Activated naive CD4-positive, alpha-beta T cell treated with anti-CD3 and anti-CD28 coated beads, Interleukin-2, amount 10 ng/mL, durations not matched to agents 7 days and 5 days (primary cell): ENCODE measurements around the gene GABRD.

ENCODE experiments used
- CTCF ChIA-PET: fragments of 350-600 bp; sonication (Branson Sonifier 250); formaldehyde crosslinking; loops from one replicate; lab custom pipeline; 2021; ENCODE audit warnings: antibody characterized with exemption; lab: Charles Lee
- DNase-seq: peaks from one replicate; pipeline ENCODE4 v3.0.0-alpha.2; 2020
- H3K27ac Mint-ChIP-seq: one replicate; pipeline ENCODE4 v1.8.0; 2021; ENCODE audit warnings: mild to moderate bottlenecking, moderate library complexity, mixed read lengths
- H3K27me3 Mint-ChIP-seq: one replicate; pipeline ENCODE4 v1.8.0; 2021; ENCODE audit warnings: mild to moderate bottlenecking, mixed read lengths
- H3K36me3 Mint-ChIP-seq: one replicate; pipeline ENCODE4 v1.8.0; 2021; ENCODE audit warnings: mixed read lengths
- H3K4me1 Mint-ChIP-seq: one replicate; pipeline ENCODE4 v1.8.0; 2021; ENCODE audit warnings: mixed read lengths
- H3K4me3 Mint-ChIP-seq: one replicate; pipeline ENCODE4 v1.8.0; 2021; ENCODE audit warnings: mild to moderate bottlenecking, moderate library complexity, mixed read lengths
- H3K9me3 Mint-ChIP-seq: one replicate; pipeline ENCODE4 v1.8.0; 2021; ENCODE audit warnings: mixed read lengths

The GABRD gene

DNA sequence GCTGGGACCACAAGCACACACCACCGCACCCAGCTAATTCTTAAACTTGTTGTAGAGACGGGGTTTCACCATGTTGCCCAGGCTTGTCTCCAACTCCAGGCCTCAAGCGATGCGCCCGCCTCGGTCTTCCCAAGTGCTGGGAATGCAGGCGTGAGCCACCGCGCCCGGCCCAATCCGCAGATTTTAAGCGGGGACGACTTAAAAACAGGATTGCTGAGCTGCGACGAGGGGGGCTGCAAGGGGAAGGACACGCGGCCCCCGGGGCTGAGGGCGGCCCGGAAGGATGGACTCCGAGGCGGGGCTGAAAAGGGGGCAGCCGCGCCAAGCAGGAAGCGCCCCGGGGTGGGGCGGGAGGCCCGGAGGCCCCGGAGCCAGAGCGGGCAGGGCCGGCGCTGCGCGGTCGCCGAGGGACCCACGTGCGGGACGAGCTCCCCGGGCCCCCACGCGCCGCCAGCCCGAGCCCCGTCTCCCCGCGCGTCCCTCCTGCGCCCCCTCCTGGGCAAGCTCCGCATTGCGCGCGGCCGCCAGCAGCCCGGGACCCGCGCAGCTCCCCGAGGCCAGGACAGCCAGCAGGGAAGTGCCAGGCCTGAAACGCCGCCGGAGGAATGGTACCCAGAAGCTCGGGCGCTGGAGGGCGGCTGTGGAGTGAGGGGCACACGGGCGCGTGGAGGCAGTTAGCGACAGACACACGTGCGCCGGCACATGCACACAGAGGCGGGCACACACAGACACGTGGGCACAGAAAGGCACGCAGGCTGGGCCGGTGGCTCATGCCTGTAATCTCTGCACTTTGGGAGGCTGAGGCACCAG, 25.6 kb downstream of the GABRD start:
- DNase-seq, result peak; percentile 80
- H3K36me3 Mint-ChIP-seq, result no peaks in the 10 kb centered on the region
- no peaks in the 10 kb centered on the region for H3K9me3 Mint-ChIP-seq
- peaks cover 65% of the 10 kb centered on the region for H3K27me3 Mint-ChIP-seq
- H3K4me1 Mint-ChIP-seq, result peaks cover 24% of the 10 kb centered on the region
- CTCF ChIA-PET, result interaction anchor here (0.6 to 5.4 kb wide), 30 partner anchors 8 to 195 kb away, joined by 3 to 105 read pairs (median 4); partner anchors contain the start of genes CFAP74 and TMEM52
- no peak overlapping the region for H3K4me3 Mint-ChIP-seq
- peak overlapping the region; percentile 62 for H3K27ac Mint-ChIP-seq

DNA sequence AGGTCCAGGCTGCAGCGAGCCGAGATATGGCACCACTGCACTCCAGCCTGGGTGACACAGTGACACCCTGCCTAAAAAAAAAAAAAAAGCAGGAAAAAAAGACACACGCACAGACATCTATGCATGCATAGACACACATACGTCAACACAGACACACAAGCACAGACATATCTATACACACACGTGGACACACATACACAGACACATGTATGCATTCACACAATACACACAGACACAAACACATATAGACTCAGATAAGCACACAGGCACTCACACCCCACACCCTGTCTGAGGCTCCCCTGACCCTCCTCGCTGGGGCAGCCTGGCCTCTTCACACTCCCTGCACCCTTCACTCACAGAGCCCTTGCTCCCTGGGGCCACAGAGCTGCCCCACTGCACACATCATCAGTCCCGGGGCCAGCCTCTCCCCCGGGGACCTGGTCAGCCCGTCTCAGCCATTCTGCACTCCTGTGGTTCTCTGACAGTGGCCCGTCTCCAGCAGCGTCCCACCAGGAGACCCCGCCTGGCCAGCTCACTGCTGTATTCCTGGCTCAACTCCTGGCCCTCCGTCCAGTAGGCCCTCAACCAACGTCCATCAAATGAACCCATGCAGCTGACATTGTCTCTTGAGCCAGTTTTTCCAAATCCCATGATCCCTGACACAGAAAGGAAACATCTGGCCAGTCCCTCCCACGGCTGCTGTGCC, 26.5 kb downstream of the GABRD start:
- Mint-ChIP-seq H3K9me3 (no peaks in the 10 kb centered on the region), H3K36me3 (no peaks in the 10 kb centered on the region), H3K27ac (no peak overlapping the region), H3K4me3 (no peak overlapping the region), H3K4me1 (peaks cover 24% of the 10 kb centered on the region), H3K27me3 (peaks cover 68% of the 10 kb centered on the region)
- CTCF ChIA-PET, result interaction anchor here (0.7 to 5.4 kb wide), 21 partner anchors 9 to 1100 kb away, joined by 3 to 105 read pairs (median 4); partner anchors contain the start of gene TMEM52
- no peak for DNase-seq

DNA sequence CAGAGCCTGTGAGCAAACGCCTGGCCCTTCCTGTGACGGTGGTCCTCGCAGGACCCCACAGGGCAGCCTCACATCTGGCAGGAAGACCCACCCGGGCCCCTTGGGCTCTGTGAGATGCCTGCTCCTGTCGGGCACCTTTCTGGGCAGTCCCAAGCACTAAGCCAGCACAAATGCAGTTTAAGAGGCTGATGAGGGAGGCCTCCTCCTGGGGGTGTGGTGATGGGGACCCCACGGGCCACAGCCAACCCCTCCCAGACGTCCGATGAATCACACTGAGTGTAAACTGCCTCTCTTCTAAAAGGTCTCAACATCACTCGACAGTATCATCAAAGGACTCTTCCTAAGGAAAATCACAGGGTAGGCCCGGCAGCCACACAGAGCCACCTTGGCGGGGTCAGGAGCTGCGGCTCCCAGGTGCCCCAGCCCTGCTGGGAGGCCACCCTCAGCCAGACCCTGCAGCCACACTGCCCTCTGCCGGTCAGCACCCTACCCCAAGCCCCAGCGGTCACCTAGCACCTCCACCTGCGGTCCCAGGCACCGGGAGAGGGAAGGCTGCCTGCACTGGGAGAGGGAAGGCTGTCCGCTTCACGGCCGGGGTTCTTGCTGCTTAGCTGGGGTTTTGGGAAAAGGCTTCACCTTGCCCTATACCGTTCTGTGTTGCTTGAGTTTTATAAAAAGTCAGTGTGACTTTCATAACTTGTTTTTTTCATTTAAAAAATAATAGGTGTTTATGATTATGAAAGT, 27.2 kb downstream of the GABRD start:
- Mint-ChIP-seq H3K36me3 (no peaks in the 10 kb centered on the region), H3K4me1 (peaks cover 24% of the 10 kb centered on the region), H3K9me3 (no peaks in the 10 kb centered on the region), H3K27me3 (peaks cover 73% of the 10 kb centered on the region), H3K4me3 (no peak overlapping the region), H3K27ac (no peak overlapping the region)
- CTCF ChIA-PET, result interaction anchor here (0.7 to 5.4 kb wide), 11 partner anchors 17 to 1101 kb away, joined by 3 to 105 read pairs (median 3); no protein-coding TSS in a partner anchor
- DNase-seq, result peak; percentile 65

GRCh38 chr1:2046953-2047748, 28.0 kb downstream of the GABRD start:
- Mint-ChIP-seq H3K27ac (no peak overlapping the region), H3K27me3 (peaks cover 78% of the 10 kb centered on the region), H3K9me3 (no peaks in the 10 kb centered on the region), H3K4me3 (no peak overlapping the region), H3K4me1 (peaks cover 24% of the 10 kb centered on the region), H3K36me3 (no peaks in the 10 kb centered on the region)
- no peak for DNase-seq
- CTCF ChIA-PET, result interaction anchor here (0.7 to 5.4 kb wide), 8 partner anchors 38 to 123 kb away, joined by 3 to 105 read pairs (median 3); no protein-coding TSS in a partner anchor

DNA sequence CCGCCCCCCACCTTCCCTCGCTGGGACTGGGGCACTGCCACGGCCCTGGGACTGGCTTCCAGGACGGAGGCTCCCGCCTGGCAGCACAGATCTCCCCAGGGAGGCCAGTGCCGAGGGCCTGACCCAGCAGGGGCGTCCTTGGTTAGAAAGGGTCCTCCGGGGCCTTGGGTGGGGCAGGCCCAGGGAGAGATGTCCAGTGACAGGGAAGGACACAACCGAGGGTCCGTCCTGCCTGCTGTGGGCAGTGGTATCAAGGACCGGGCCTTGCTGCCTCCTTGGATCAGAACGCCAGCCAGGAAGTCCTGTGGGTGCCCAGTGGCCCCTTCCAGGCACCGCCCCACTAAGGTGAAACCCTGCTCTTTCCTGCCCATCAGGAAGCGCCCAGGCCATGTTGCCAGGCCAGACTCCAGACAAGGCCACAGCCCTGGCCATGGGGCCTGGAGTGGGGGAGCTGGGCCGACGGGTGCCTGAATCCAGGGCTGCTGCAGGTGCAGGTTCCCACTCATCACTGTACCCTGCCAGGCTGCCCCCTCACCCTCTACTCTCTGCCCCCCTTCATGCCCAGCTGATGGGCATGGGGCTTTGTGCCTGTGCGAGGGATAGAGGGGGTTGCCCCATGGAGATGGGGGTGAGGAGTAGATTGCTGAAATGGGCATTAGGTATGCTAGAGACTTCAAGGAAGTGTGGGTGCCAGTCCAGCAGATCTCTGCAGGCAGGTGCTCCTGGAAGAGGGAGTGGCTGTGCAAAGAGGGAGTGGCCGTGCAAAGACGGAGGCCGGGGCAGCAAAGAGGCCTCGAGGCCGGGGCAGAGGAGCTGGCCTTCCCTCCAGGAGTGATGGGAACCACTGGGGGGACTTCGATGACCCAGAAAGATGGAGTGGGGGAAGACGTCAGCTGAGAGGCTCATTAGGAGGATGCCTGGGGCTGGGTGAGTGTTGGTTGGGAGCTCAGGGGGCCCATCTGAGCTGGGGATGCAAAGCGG, 28.9 kb downstream of the GABRD start:
- Mint-ChIP-seq H3K4me1 (peaks cover 26% of the 10 kb centered on the region), H3K36me3 (no peaks in the 10 kb centered on the region), H3K9me3 (no peaks in the 10 kb centered on the region), H3K27me3 (peaks cover 83% of the 10 kb centered on the region), H3K4me3 (peak overlapping the region; percentile 73), H3K27ac (no peak overlapping the region)
- no peak for DNase-seq
- CTCF ChIA-PET, result interaction anchor here (1.3 kb wide), 2 partner anchors 67 to 88 kb away, joined by 3 to 6 read pairs; no protein-coding TSS in a partner anchor

DNA sequence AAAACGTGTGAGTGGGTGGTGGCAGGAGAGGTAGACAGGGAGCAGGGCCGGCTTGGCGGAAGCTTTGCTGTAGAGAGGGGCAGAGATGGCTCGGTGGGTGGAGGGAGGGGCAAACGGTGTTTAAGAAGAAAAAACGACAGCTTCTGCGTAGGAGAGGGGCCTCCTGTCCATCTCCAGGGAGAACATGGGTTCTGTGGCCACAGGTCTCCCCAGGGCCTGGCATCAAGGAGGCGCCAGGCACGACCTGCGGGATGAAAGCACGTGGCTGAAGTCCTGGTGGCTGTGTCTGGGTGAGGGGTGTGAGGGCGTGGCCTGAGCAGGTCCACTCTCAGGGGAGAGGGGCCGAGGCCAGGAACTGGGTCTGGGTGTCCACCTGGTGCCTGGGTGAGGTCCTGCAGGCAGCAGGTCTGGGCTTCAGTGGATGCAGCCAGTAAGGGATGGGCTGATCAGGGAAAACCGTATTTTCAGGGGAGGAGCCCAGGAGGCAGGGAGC, 30.1 kb downstream of the GABRD start:
- peak; percentile 36 for DNase-seq
- no peaks in the 10 kb centered on the region for H3K9me3 Mint-ChIP-seq
- H3K27me3 Mint-ChIP-seq, result peaks cover 77% of the 10 kb centered on the region
- H3K27ac Mint-ChIP-seq, result no peak overlapping the region
- no peaks in the 10 kb centered on the region for H3K36me3 Mint-ChIP-seq
- H3K4me1 Mint-ChIP-seq, result peaks cover 23% of the 10 kb centered on the region
- CTCF ChIA-PET, result interaction anchor here (0.5 to 1.3 kb wide), 3 partner anchors 57 to 89 kb away, joined by 3 to 6 read pairs (median 3); no protein-coding TSS in a partner anchor
- H3K4me3 Mint-ChIP-seq, result peak overlapping the region; percentile 73

DNA sequence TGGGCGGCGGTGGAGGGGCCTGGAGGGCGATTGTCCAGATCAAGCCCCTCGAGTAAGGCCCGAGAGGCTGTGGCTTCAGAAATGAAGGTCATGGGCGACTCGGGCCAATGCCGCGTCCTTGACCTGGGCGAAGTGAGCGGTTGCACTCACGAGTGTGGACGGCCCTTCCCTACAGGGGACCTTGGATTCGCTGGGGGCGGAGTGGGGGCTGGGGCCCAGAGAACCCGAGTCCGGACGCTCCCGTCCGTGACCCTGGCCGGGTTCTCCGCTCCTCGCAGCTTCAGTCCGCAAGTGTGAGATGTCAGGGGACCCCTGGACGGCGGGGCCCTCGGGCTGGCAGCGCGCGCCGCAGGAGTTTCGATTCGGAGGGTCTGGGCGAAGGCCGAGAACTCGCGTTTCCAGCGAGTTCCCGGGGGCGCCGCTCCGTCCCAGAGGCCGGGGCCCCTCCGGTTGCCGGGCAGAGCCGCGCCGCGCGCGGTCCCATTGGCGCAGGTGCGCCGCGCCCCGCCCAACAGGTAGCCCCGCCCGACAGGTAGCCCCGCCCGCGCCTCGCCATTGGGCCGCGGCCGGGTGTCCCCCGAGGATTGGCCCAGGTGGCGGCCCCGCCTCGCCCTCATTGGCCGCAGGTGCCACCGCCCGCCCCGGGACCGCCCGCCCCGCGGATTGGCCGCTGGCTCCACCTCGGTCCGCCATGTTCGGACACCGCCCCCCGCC, 30.7 kb downstream of the GABRD start, which contains the start of gene PRKCZ:
PRKCZ (plus strand) TSS at position 694 of the 714 bp plus-strand sequence. CDS start 220 bp downstream, outside the sequence.
- H3K9me3 Mint-ChIP-seq, result no peaks in the 10 kb centered on the region
- peaks cover 76% of the 10 kb centered on the region for H3K27me3 Mint-ChIP-seq
- CTCF ChIA-PET, result interaction anchor here (1.3 kb wide), 1 partner anchor 65 kb away, joined by 3 read pairs; no protein-coding TSS in a partner anchor
- peak; percentile 94 for DNase-seq
- no peaks in the 10 kb centered on the region for H3K36me3 Mint-ChIP-seq
- no peak within 1 kb of the TSS for H3K27ac Mint-ChIP-seq
- H3K4me1 Mint-ChIP-seq, result peaks cover 23% of the 10 kb centered on the region
- peak within 1 kb of the TSS; percentile 73 for H3K4me3 Mint-ChIP-seq

DNA sequence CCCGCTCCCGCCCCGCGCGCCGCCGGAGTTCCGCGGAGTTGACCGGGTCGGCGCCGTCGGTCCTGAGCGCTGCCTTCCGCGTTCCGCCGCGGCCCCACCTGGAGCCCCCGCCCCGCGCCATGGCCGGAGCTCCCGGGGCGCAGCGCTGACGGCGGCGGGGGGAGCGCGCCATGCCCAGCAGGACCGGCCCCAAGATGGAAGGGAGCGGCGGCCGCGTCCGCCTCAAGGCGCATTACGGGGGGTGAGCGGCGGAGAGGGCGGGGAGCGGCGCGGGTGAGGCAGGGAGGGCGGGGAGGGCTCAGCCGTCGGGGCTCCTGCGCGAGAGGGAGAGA, 31.3 kb downstream of the GABRD start:
- peaks cover 73% of the 10 kb centered on the region for H3K27me3 Mint-ChIP-seq
- H3K36me3 Mint-ChIP-seq, result no peaks in the 10 kb centered on the region
- CTCF ChIA-PET, result no interaction called here
- no peak overlapping the region for H3K27ac Mint-ChIP-seq
- no peaks in the 10 kb centered on the region for H3K9me3 Mint-ChIP-seq
- no peak overlapping the region for H3K4me3 Mint-ChIP-seq
- peaks cover 19% of the 10 kb centered on the region for H3K4me1 Mint-ChIP-seq
- no peak for DNase-seq

DNA sequence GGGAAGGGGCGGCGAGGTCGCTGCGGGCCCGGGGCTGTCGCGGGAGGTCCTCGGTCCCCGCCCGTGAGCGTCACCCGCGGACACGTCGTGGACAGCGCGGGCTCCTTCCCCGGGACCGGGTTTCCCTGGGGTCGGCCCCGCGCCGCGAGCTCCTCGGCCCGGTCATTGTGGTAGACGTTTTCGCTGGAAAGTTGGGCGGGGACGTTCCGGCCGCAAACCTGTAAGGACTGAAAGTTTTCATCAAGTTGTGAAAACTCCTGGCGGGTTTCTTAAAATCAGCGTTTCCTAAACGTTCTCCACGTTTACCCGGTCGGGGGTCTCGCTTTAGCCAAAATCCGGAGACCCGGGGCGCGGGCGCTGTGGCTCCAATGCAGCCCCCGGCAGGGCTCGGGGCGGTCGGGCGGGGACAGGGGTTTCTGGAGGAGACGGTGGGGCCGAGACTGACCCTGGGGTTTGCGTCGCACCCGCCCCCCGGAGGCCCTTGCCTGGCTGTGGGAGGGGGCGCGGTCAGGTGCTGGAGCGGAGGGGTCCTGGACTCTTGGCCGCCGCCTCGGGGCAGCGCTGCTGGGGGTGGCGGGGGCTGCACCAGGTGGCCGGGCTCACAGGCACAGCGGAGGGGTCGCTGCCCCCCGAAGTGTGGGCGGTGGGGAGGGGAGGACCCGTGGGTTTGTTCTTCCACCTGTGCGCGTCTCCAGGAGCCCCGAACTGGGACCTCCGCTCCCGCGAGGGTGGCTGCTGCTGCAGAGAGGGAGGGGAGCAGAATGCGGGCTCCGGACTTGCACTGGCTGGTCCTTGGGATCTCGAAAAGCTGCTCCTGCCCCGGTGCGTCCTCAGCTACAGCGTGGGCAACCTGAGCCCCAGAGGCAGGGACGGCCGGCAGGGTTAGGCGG, 31.9 kb downstream of the GABRD start:
- Mint-ChIP-seq H3K27me3 (peaks cover 67% of the 10 kb centered on the region), H3K4me1 (peaks cover 14% of the 10 kb centered on the region), H3K36me3 (no peaks in the 10 kb centered on the region), H3K4me3 (peak overlapping the region; percentile 54), H3K27ac (no peak overlapping the region), H3K9me3 (no peaks in the 10 kb centered on the region)
- CTCF ChIA-PET, result no interaction called here
- DNase-seq, result no peak

GRCh38 chr1:2052054-2052679, 33.0 kb downstream of the GABRD start:
- Mint-ChIP-seq H3K27me3 (peaks cover 56% of the 10 kb centered on the region), H3K4me3 (peak overlapping the region; percentile 54), H3K36me3 (no peaks in the 10 kb centered on the region), H3K9me3 (no peaks in the 10 kb centered on the region), H3K27ac (no peak overlapping the region), H3K4me1 (peaks cover 14% of the 10 kb centered on the region)
- CTCF ChIA-PET, result no interaction called here
- no peak for DNase-seq

DNA sequence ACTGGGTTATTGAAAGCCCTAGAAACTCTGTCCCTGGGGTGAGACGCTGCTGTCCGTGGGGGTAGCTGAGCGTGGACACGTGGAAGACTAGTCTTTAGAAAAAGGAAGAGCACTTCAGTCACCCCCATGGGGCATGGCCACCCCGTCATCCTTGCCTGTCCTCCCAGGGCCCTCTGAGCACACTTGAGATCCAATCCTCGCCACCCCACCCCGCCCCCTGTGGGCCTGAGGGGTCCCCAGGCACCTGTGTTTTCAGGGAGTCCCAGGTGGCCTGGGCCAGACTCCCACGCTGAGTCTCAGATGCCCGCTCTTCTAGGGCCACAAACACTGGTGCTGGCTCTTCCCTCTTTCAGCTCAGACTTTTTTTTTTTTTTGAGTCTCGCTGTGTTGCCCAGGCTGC, 33.6 kb downstream of the GABRD start:
- Mint-ChIP-seq H3K9me3 (no peaks in the 10 kb centered on the region), H3K27ac (no peak overlapping the region), H3K27me3 (peaks cover 50% of the 10 kb centered on the region), H3K36me3 (no peaks in the 10 kb centered on the region), H3K4me1 (peaks cover 14% of the 10 kb centered on the region), H3K4me3 (peak overlapping the region; percentile 7)
- DNase-seq, result no peak
- CTCF ChIA-PET, result no interaction called here
